Jurkat, Clone E6-1 (cell line): ENCODE measurements around the gene DNAJC7.
"Not testable (repeated sequence)": the region's sequence is repeated elsewhere in the genome, so short reads cannot be mapped to it uniquely, and the experiment has no call there.

Source experiments
- DNase-seq: peaks from one replicate; pipeline ENCODE4 v3.0.0-alpha.2; 2011; ENCODE audit warnings: low read depth, low spot score
- H3K4me3 ChIP-seq: 2 replicates; pipeline ENCODE4 v1.5.1; 2011; ENCODE audit warnings: mild to moderate bottlenecking, low read length, control low read depth, moderate library complexity

The DNAJC7 gene

GRCh38 chr17:42042598-42043319, 25.5 kb upstream of the DNAJC7 start:
- H3K4me3 ChIP-seq: no peak overlapping the region
- no peak for DNase-seq

- no peak for DNase-seq
- no peak overlapping the region for H3K4me3 ChIP-seq
Observed at GRCh38 chr17:42041619-42042018, 24.4 kb upstream of the DNAJC7 start.

- DNase-seq: no peak
Observed at GRCh38 chr17:42040818-42041217, 23.6 kb upstream of the DNAJC7 start.

GRCh38 chr17:42039794-42040763, 22.8 kb upstream of the DNAJC7 start:
- DNase-seq: no peak
- no peak overlapping the region for H3K4me3 ChIP-seq

More at GRCh38 chr17:42040818-42041217, 23.6 kb upstream of the DNAJC7 start:
- H3K4me3 ChIP-seq: no peak overlapping the region

- H3K4me3 ChIP-seq: no peak overlapping the region
- no peak for DNase-seq
Observed at GRCh38 chr17:42038221-42038973, 21.2 kb upstream of the DNAJC7 start.

GRCh38 chr17:42034059-42034458, 16.8 kb upstream of the DNAJC7 start:
- no peak for DNase-seq
- no peak overlapping the region for H3K4me3 ChIP-seq

GRCh38 chr17:42031584-42031983, 14.3 kb upstream of the DNAJC7 start:
- DNase-seq: no peak

GRCh38 chr17:42028791-42029127, 11.5 kb upstream of the DNAJC7 start:
- no peak overlapping the region for H3K4me3 ChIP-seq
- DNase-seq: no peak

More at GRCh38 chr17:42031584-42031983, 14.3 kb upstream of the DNAJC7 start:
- H3K4me3 ChIP-seq: no peak overlapping the region

- no peak for DNase-seq
- H3K4me3 ChIP-seq: no peak overlapping the region
Observed at GRCh38 chr17:42027961-42028790, 10.9 kb upstream of the DNAJC7 start.

GRCh38 chr17:42027590-42027889, 10.3 kb upstream of the DNAJC7 start:
- no peak for DNase-seq
- H3K4me3 ChIP-seq: no peak overlapping the region

- no peak for DNase-seq
- no peak overlapping the region for H3K4me3 ChIP-seq
Observed at GRCh38 chr17:42026857-42027589, 9.8 kb upstream of the DNAJC7 start.

- no peak for DNase-seq
- no peak overlapping the region for H3K4me3 ChIP-seq
Observed at GRCh38 chr17:42025936-42026335, 8.7 kb upstream of the DNAJC7 start.

- no peak overlapping the region for H3K4me3 ChIP-seq
- DNase-seq: no peak
Observed at GRCh38 chr17:42025191-42025579, 7.9 kb upstream of the DNAJC7 start.

GRCh38 chr17:42023524-42024349, 6.5 kb upstream of the DNAJC7 start:
- H3K4me3 ChIP-seq: no peak overlapping the region
- no peak for DNase-seq

GRCh38 chr17:42020845-42021244, 3.6 kb upstream of the DNAJC7 start:
- H3K4me3 ChIP-seq: peak overlapping the region; percentile 86
- not testable (repeated sequence) for DNase-seq

- peak; percentile 81 for DNase-seq
- H3K4me3 ChIP-seq: peak within 1 kb of the TSS; percentile 86
Observed at GRCh38 chr17:42019509-42020404, 2.5 kb upstream of the DNAJC7 start, which contains the start of gene NKIRAS2. Gene NKIRAS2, plus strand, starts transcription at chr17:42020090. Its CDS starts 1,488 bp downstream, at chr17:42021578.
